Hepatocyte (in vitro differentiated cells): ENCODE measurements around the gene TNFRSF13B. TPM values are rescaled to one million over a fixed set of nuclear protein-coding genes. Genes with fewer than 3 reads are reported as not detected.

Experiments used
- DNase-seq: peaks from one replicate; pipeline ENCODE4 v3.0.0-alpha.2; 2016; ENCODE audit warnings: low spot score
- H2AFZ ChIP-seq: fragments of 200-600 bp; sonication (generic); 2 replicates; pipeline ENCODE4 v1.6.0; 2016; ENCODE audit warnings: antibody characterized with exemption, mild to moderate bottlenecking
- H3K27ac ChIP-seq: fragments of 200-600 bp; sonication (generic); 2 replicates; pipeline ENCODE4 v1.5.1; 2016; ENCODE audit warnings: mild to moderate bottlenecking
- H3K27me3 ChIP-seq: fragments of 200-600 bp; sonication (generic); 2 replicates; pipeline ENCODE4 v1.6.1; 2016
- H3K36me3 ChIP-seq: fragments of 200-600 bp; sonication (generic); replicated peaks from 2 replicates; pipeline ENCODE4 v1.5.1; 2016; ENCODE audit warnings: low read depth; ENCODE audit not compliant: insufficient read depth
- H3K4me1 ChIP-seq: fragments of 200-600 bp; sonication (generic); 2 replicates; pipeline ENCODE4 v1.5.1; 2016; ENCODE audit warnings: mild to moderate bottlenecking, moderate library complexity; ENCODE audit not compliant: insufficient read depth
- H3K4me2 ChIP-seq: fragments of 200-600 bp; sonication (generic); 2 replicates; pipeline ENCODE4 v1.6.0; 2016
- H3K4me3 ChIP-seq: fragments of 200-600 bp; sonication (generic); 2 replicates; pipeline ENCODE4 v1.5.1; 2016; ENCODE audit warnings: mild to moderate bottlenecking
- H3K79me2 ChIP-seq: fragments of 200-600 bp; sonication (generic); 2 replicates; pipeline ENCODE4 v1.6.0; 2017; ENCODE audit warnings: mild to moderate bottlenecking
- H3K9me2 ChIP-seq: fragments of 200-600 bp; sonication (generic); replicated peaks from 2 replicates; pipeline ENCODE4 v1.6.0; 2017; ENCODE audit warnings: mild to moderate bottlenecking; ENCODE audit not compliant: insufficient read depth
- H3K9me3 ChIP-seq: fragments of 200-600 bp; sonication (generic); 2 replicates; pipeline ENCODE4 v1.5.1; 2016; ENCODE audit warnings: low read depth, mild to moderate bottlenecking
- H4K20me1 ChIP-seq: fragments of 200-600 bp; sonication (generic); 2 replicates; pipeline ENCODE4 v1.6.0; 2016; ENCODE audit warnings: mild to moderate bottlenecking; ENCODE audit not compliant: insufficient read depth, poor library complexity, severe bottlenecking
- CTCF ChIP-seq: fragments of 200-600 bp; sonication (generic); IDR thresholded peaks from 2 replicates; pipeline ENCODE4 v1.5.1; 2016; ENCODE audit warnings: antibody characterized with exemption, mild to moderate bottlenecking; ENCODE audit not compliant: poor library complexity
- EZH2 ChIP-seq: fragments of 200-600 bp; sonication (generic); IDR thresholded peaks from 2 replicates; pipeline ENCODE4 v1.6.1; 2016; ENCODE audit warnings: antibody characterized with exemption, mild to moderate bottlenecking, borderline replicate concordance
- EZH2phosphoT487 ChIP-seq: fragments of 200-600 bp; sonication (generic); IDR thresholded peaks from one replicate; pipeline ENCODE4 v1.6.1; 2018; ENCODE audit warnings: antibody characterized with exemption, mild to moderate bottlenecking, low read depth, moderate library complexity; ENCODE audit not compliant: unreplicated experiment, severe bottlenecking
- WGBS: methylation state at CpG from one replicate; pipeline ENCODE4 v1.1.6; 2016; ENCODE audit warnings: low lambda C conversion rate; ENCODE audit errors: missing lambda C conversion rate; 5-methylcytosine and 5-hydroxymethylcytosine counted together
- polyA plus RNA-seq: library from polyadenylated mRNA; unstranded; fragments of >200 nt; fragmentation: Nextera tagmentation; extraction: Ambion mirVana; gene quantifications from 2 replicates; pipeline ENCODE4 v1.2.1, GENCODE V29; 2016
- total RNA-seq: library from RNA; depleted of rRNA; stranded (reverse); fragments of >200 nt; gene quantifications from 2 replicates; pipeline ENCODE4 v1.2.3, GENCODE V29; 2014

Gene TNFRSF13B
- total and polyA plus RNA-seq, 2 experiments from 2014 or later, result not detected

GRCh38 chr17:16934836-16935235 is 37.1 kb downstream of the TNFRSF13B start:
- H3K9me3 ChIP-seq, result no peaks in the 10 kb centered on the region
- H3K4me1 ChIP-seq, result no peaks in the 10 kb centered on the region
- TF ChIP-seq EZH2, result no peak
- no peak overlapping the region for H3K4me3 ChIP-seq
- no peak overlapping the region for H3K27ac ChIP-seq
- H3K4me2 ChIP-seq, result no peak overlapping the region
- WGBS, result 94% methylated on average over 12 of the region's 12 CpGs
- H4K20me1 ChIP-seq, result no peaks in the 10 kb centered on the region
- H3K36me3 ChIP-seq, result no peaks in the 10 kb centered on the region
- no peaks in the 10 kb centered on the region for H3K79me2 ChIP-seq
- H3K27me3 ChIP-seq, result no peaks in the 10 kb centered on the region
- H3K9me2 ChIP-seq, result no peaks in the 10 kb centered on the region
- no peak for DNase-seq
- H2AFZ ChIP-seq, result no peak overlapping the region

DNA sequence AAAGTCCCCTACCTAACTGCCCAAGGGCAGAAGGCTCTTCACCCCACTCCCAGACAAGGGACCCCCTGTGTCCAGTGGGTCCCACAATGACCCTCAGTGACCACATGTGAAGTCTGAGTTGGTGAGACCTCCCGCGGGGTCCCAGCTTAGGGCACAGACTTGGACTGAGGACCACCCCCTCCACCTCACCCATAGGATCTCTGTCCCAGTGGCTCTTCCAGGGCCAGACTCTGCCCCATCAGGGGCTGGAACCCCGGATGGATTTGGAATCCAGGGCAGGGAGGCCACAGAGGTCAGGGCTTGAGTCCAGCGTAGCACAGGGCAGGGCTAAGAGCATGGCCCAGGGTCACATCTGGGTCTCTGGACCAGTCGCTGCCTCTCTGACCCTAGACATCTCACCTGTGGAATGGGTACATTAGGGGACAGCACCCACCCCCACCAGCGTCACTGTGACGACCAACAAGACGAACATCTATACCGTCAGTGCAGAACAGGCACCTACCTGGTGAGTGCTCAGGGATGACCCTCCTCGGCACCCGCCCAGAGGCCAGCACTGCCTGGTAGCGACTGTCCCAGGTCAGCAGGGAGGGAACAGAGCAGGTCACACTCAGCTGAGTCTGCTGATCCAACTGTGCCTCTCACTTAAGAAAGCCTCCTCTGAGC is 37.7 kb downstream of the TNFRSF13B start:
- no peaks in the 10 kb centered on the region for H3K27me3 ChIP-seq
- no peak overlapping the region for H2AFZ ChIP-seq
- H3K4me3 ChIP-seq, result no peak overlapping the region
- no peaks in the 10 kb centered on the region for H3K79me2 ChIP-seq
- H3K9me3 ChIP-seq, result no peaks in the 10 kb centered on the region
- no peak overlapping the region for H3K27ac ChIP-seq
- H3K4me1 ChIP-seq, result no peaks in the 10 kb centered on the region
- DNase-seq, result no peak
- no peaks in the 10 kb centered on the region for H3K9me2 ChIP-seq
- TF ChIP-seq CTCF (no peak), EZH2 (no peak), EZH2phosphoT487 (no peak)
- H4K20me1 ChIP-seq, result no peaks in the 10 kb centered on the region
- no peaks in the 10 kb centered on the region for H3K36me3 ChIP-seq
- no peak overlapping the region for H3K4me2 ChIP-seq
- WGBS, result 95% methylated on average over 12 of the region's 12 CpGs

DNA sequence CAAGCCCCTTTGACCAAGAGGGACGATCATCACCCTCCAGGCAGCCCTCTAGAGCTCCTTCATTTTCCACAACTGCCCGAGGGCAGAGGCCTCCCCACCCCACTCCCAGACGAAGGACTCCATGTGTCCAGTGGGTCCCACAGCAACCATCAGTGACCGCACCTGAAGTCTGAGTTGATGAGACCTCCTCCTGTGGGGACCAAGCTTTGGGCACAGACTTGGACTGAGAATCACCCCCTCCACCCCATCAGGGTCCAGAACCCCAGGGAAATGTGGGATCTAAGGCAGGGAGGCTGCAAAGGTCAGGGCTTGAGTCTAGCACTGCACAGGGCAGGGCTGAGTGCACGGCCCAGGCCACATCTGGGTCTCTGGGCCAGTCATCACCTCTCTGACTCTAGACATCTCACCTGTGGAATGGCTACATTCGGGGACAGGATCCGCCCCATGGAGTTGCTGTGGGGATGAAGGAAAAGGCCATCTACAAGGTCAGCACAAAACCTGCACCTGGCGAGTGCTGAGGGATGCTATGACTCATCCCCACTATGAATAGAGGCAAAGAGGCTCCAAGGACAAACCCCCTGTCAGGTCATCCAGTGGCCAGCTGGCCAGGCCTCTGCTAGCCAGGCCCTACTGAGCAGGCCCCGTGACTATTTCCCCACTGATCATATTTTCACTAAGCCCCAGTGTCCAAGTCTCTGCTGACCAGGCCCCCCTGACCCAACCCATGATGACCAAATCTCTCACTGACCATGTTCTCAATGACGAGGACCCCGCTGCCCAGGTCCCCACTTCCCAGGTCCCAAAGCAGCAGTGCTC is 38.4 kb downstream of the TNFRSF13B start:
- H3K4me2 ChIP-seq, result no peak overlapping the region
- 89% methylated on average over 11 of the region's 11 CpGs for WGBS
- no peaks in the 10 kb centered on the region for H3K36me3 ChIP-seq
- no peak for DNase-seq
- H3K9me3 ChIP-seq, result no peaks in the 10 kb centered on the region
- no peak overlapping the region for H3K4me3 ChIP-seq
- no peak overlapping the region for H3K27ac ChIP-seq
- no peaks in the 10 kb centered on the region for H3K79me2 ChIP-seq
- H3K4me1 ChIP-seq, result no peaks in the 10 kb centered on the region
- H3K27me3 ChIP-seq, result no peaks in the 10 kb centered on the region
- H2AFZ ChIP-seq, result no peak overlapping the region
- H3K9me2 ChIP-seq, result no peaks in the 10 kb centered on the region
- TF ChIP-seq EZH2phosphoT487 (no peak), CTCF (no peak), EZH2 (no peak)
- H4K20me1 ChIP-seq, result no peaks in the 10 kb centered on the region

DNA sequence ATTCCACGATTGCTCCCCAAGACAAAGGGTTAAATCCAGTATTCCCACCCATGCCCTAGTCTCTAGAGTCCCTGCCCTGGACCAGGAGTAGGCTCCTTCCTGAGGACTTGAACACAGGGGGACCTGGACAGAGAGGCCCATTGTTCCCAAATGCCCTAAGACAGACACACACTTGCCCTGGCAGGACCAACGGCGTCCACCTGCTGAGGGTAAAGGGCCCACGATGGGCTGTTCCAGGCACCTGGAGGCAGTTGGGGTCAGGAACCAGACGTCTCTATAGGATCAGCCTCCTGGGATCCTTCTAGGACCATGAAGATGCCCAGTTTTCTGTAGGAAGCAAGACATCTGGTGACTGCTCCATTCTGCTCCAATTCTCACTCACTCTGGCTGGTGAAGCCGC is 39.3 kb downstream of the TNFRSF13B start:
- Histone ChIP-seq H3K4me2 (no peak overlapping the region), H3K4me1 (no peaks in the 10 kb centered on the region), H3K4me3 (no peak overlapping the region), H3K9me3 (no peaks in the 10 kb centered on the region), H3K27me3 (no peaks in the 10 kb centered on the region), H4K20me1 (no peaks in the 10 kb centered on the region), H3K79me2 (no peaks in the 10 kb centered on the region), H3K9me2 (no peaks in the 10 kb centered on the region), H3K36me3 (no peaks in the 10 kb centered on the region), H3K27ac (no peak overlapping the region), H2AFZ (no peak overlapping the region)
- TF ChIP-seq CTCF, result no peak
- no peak for TF ChIP-seq EZH2
- no peak for TF ChIP-seq EZH2phosphoT487
- DNase-seq, result no peak
- WGBS, result 81% methylated on average over 6 of the region's 6 CpGs
